HL-60/S4 treated with retinoic acid at 250 ng/mL for 4 days and 3 days (cell line): ENCODE measurements around the gene STIL.

ENCODE experiments used
- in situ Hi-C: fragments of 300-500 bp; cut with MboI; formaldehyde crosslinking; loops from 2 replicates; pipeline ENCODE4 v1.7.0; 2022; ENCODE audit warnings: low sequenced_read_pairs

Gene STIL

DNA sequence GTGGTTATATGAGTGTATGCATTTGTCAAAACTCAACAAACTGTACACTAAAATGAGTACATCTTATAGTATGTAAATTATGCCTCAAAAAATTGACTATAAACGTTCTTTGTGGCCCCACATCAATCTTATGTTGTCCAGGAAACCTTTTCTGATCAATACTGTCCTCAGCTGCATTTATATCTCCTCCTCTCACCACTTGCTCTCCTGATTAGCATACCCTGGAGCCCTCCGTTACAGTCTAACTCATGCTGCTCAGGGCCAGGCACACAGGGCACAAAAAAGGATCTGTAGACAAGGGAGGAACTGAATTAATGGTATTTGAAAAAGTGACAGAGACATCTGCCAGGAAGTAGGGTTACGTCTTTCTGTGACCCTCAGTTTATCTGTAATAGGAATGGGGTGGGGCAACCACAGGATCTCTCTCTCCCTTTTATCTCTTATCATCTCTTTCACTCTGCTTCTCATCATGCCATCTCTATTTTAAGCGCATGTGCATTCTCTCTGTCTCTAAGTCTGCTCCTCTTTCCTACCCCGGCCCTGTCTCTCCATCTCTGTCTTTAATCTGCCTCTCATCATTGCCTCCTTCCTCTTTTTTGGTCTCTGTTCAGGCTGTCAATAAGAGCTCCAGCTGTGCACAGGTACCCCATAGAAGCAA is 74.9 kb downstream of the STIL start:
- in situ Hi-C loops = no loop called here

DNA sequence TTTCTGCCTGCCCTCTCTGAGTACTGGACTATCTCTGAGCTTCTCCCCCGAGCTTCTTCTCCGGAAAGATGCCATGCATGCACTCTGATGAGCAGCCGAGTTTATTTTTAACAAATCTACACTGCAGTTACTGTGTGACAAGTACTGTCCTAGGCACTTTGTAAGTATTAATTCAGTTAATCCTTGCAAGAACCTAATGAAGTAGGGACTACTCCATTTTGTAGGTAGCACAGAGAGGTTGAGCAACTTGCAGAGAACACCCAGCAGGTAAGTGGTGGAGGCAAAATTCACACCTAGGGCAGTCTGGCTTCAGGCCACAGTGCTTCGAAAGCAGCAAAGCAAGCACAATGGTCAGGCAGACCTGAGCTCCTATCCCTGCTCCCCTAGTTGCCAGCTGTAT is 78.1 kb downstream of the STIL start:
- in situ Hi-C loops = no loop called here

DNA sequence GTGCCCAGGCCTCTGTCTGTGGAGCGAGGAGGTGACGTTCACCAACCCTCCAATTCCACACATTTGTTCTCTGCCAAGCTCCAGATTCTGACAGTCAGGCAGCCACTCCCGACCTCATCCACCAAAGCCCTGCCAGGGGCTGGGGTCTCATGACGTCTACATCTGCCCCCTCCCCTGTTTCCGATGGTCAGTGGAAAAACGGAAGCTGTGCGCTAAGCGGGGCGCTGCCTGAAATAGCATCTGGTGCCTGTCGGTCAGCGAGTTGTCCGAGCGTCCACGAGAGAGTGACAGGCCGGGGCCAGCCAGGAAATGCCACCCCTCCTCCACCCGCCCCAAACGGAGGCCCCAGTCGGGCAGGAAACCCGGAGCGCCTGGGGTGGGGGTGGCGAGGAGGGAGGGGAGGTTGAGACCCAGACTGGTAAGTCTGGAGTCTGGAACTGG is 78.7 kb downstream of the STIL start:
- in situ Hi-C loops = no loop called here

DNA sequence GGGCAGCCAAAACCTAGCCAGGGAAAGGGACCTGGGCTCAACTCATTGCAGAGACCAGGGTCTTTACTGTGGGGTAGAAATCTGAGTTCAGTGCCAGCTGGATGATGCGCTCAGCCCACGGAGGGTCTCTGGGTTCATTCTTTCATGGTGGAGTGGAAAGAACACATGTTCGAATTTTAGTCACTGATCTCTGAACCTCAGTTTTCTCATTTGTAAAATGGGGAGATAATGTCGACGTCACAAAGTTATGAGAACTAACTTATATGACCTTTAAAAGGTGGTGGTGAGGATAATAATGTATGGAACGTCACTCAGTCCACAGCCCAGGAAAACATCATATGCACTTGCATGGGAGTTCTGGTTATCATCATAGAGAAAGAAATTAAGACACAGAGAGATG is 80.8 kb downstream of the STIL start:
- in situ Hi-C loops = no loop called here

DNA sequence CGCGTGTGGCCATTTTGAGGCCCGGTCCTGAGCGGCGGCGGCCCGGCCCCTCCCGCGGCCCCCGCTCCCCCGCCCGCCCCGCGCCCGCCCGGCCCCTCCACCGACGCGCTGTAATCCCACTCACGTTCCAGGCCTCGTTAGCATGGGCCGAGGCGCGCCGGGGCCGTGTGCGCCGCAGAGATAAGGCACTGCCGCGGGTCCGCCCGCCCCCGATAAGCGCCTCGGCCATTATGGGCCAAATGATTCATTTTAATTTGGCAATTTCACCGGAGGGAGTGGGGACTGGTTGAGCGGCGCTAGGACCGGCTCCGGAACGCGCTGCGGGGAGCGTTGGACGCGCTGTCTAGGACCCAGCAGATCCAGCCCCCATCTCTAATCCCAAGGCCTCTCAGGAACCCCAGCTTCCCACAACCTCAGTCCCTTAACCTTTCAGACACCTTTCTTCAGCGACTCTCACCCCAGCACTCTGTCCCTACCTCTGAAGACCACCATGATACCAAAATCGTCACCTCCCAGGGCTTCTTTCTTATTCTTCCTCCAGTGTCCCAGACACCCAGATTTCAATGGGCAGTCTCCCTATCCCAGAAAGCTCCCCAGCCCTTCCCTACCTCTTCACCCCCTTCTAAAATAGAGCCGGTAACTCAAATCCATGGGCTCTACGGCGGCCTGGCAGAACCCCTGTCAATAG is 81.6 kb downstream of the STIL start, which contains the start of gene TAL1:
TAL1 (minus strand) TSS at position 39 of the 688 bp plus-strand sequence. CDS start 6,337 bp downstream, outside the sequence.
- in situ Hi-C loops = no loop called here

DNA sequence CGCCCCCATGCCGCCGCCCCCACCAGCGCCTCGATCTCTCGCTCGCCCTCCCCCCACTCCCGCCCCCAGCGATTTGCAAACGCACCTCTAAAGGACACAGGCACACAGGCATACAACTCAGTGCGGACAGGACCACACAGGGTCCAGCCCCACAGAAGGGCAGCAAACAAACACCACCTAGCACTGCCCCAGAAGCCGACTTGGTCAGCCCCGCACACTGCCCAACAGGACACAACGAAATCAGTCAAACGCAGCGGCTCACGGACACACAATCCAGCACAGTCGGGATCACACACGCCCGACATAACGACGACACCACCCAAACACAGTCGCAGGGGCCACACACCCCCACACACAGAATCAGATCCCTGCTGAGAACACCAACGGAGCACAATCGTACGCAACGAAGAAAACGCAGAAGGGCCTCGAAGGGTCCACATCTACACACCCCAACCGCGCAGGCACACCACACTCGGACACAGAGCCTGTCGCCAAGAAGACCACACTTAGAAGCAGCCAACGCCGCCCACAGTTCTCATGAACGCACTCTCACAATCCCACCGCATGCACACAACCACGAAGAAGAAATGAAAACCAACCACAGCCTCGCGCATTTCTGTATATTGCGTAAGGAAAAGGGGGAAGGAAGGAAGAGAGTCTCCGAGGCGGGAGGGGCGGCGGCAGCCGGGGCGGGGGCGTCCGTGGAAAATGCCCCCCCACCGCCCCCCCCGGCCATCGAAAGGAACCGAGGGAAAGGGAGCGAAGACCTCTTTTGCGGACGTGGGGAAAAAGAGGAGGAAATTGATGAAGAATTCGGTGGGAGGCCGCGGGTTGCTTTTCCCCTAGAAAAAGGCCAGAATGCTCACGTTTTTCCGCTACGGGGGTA is 82.4 kb downstream of the STIL start:
- in situ Hi-C loops = no loop called here

DNA sequence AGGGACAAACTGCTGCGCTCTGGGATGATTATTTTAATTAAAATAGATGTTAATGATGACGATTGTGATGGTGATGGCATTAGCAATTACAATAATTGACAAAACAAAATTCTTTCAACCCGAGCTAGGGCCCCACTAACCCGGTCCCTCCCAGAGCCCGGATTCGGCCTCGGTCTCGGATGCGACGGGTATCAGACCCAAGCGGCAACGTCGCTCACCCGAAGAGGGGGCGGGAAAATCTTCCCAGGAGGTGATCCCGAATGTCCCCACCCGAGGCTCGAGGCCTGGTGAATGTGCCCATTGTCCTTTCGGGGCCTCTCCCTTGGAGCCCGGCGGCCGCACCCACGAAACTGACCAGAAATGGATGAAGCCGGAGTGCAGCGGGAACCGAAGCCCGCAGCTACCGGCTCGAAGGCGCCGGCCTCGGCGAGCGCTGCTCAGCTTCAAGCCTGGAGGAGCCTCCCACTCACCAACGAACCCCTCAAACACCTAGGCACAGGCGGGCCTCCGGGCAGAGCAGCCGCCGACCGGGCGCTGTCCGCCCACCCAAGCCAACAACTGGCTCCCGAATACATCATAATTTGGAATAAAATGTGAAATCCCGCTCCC is 83.2 kb downstream of the STIL start:
- in situ Hi-C loops = no loop called here

DNA sequence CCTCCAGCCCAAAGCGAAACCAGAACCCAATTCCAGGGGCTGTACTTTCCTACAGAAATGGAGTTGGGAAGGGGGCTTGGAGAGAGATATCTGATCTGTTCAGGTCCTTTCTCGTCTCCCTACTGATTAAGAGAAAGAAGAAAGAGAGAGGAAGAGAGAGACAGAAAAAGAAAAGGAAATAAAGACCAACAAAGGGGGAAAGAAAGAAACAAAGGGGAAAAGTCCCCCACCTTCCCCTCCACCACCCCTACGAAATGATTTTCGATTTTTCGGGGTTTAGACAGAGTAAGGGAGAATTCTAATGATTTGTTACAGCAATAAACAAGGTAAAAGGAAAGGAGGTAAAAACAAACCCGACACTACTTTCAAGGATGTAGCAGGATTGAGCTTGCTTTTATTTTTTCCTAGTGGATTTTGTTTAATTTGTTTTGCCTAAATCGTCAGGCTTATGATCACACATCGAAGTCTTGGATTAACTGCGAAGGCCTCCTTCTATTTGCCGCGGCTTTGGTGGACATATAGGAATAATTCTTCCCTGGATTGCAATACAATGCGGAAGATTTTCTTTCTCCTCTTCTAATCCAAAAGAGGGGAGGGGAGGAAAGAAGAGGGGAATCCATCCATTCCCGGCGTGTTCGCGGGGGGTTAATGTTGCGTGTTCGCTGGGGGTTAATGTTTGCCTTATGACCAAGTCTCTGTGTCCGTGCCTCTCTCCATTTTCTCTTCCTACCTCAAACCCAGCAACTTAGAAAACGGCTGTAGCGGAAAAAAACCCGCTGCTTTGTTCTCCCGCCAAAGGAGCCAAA is 83.9 kb downstream of the STIL start:
- in situ Hi-C loops = no loop called here

DNA sequence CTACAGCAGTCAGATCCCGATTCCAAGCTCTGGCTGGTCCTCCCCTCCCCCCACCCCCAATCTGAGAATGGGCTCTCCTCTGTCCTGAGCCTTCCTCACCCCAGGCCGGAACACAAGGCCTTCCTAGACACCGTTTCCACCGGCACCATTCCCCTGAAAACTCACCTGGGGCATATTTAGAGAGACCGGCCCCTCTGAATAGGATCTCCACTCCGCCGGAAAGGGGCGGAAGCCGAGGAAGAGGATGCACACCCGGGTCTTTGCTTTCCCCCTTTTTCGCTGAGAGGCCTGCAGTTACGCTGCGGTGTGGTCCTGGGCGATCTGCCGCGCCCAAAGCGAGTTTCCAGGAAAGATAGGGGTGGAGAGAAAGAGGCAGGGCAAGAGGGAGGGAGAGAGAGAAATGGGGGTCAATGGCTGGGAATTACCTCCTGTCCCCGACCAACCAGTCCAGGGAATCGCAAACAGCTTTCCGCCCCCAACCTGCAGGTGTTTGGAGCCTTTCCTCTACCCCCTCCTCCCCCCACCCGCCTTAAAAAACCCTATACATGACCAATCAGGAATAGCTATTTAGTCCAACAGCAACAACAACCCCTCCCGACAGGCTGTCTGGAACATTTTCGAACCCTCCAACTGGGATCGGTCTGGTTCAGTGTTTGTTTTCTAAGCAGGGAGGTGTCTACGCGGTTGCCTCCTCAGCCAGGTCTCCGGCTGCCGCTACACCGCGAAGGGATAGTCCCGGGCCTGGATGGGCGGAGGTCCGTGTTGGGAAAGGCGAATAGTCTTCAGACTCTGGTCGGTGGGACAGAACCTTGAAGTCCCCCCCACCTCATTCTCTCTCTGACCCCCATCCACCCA is 84.7 kb downstream of the STIL start:
- in situ Hi-C loops = no loop called here

DNA sequence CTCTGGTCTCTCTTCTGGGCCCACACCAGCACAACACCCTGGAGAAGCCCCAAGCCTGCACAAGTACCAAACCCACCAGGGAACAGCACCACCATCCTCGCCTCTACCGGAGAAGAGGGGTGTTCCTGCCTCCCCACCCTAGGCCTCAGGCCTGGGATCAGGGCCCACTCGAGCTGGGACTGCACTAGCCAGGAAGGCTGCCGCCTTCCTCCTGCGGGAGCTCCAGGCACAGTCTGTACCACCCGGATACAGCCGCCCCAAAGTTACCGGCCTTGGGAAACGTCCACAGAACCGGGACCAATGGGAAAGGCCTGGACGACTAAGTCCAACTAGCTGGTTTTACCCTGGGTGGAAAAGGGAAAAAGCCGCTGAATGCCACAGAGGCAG is 85.3 kb downstream of the STIL start:
- in situ Hi-C loops = no loop called here

DNA sequence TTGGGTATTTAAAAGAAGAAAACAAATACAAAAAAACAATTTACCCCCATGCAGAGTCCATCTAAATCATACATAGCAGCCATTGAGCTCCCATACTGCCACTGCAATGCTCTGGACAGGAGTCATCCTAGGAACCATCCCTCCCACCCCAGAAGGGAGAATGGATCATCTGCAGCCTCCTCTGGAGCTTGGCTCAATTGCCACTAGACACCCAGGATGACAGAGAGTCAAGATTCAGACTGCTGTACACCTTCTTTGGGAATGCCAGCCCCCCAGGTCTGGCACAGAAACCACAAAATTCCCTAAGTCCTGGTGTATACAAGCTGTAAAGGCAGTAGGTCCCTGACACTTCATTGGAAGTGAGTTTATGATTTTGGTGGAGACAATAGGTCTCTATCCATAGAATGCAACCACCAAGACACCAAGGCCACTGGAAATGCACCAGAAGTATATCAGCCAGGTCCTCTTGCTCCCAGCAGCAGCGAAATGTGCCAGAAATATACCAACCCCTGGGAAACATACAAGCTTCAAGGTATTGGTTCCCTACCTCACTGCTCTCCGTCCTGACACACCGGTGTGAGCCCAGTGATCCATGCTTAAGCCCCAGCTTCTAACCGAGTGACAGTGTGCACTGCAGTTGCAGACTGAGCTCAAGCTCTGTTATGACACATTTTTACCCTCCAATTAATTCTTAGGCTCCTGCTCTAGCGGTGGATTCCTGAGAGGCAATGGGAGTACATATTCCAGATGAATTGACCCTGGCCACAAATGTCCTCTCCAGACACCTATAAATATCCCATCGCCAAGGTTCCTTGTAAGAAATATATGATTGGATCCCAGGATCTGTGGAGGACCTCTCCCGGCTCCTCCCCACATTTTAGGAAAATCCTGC is 86.4 kb downstream of the STIL start:
- in situ Hi-C loops = no loop called here

DNA sequence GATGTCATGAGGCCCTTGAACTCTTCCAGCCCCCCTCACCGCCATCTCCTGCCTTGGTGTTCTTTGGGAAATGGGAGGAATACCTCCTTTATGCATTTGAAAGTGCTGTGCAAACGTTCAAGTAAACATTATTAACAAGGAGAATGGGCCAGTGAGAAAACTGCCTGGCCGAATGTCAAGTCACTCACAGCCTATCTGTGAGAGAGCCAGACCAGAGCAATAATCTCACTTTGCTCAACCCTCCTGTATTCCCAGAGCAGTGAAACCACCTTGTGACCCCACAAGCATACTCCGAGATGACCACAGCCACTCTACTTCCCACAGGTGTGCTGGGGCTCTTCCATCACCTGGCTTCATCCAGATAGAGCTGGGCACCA is 87.1 kb downstream of the STIL start:
- in situ Hi-C loops = no loop called here

DNA sequence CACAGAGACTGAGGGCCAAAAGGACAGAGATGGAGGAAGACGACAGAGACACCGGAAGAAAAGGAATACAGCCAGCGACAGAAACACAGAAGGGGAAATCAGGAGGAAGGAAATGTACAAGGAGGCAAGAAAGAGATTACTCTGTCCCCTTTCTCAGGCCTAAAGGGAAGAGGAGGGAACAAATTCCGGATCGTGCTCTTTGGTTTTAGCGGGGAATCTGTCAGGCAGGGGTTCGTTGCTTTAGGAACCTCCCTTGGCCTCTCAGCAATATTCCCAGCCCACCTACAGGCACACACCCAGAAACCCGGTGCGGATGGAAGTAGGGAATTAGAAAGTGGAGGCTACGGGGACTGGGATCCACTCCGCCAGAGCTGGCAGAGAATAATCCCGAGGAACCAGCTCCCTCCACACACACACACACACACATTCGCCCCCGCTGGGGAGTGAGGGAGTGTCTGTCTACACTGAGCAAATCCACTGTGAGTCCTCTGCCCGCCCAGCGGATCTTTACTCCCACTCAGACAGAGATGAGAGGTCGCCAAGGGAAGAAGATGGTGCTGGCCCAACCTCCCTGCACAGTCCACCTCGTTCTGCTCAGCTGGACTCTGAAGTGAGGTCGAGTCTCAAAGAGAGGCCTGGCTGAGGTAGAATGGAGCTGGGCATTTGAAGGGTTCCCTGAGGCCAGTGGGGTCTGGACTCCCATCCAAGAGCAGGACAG is 87.7 kb downstream of the STIL start:
- in situ Hi-C loops = no loop called here

DNA sequence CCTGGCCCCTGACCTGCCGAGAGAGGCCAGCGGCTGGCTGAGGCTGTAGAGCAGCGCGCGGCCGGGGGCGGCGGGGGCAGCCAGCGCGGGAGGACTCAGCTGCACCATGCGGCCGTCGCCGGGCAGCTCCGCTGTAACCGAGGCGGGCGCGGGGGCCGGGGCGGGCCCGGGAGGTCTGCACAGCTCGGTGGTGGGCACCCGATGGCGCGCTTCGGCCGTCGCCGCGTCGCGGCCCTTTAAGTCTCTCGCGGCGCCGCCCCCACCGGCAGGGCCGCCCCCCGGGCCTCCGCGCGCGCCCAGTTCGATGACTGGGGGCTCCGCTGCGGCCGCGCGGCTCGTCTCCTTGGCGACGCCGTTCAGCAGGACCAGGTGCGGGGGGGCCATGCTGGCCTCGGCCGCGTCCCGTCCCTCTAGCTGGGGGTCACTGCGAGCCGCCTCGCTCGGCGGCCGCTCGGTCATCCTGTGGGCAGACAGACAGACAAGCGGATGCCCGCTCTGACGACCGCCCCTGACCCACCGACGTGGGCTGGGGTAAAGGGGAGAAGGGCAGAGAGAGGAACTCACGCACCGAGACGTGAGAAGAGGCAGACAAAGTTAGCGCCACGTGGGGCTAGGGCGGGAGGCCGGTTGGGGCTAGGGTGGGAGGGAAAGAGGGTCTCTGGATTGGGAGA is 88.4 kb downstream of the STIL start:
- in situ Hi-C loops = no loop called here

DNA sequence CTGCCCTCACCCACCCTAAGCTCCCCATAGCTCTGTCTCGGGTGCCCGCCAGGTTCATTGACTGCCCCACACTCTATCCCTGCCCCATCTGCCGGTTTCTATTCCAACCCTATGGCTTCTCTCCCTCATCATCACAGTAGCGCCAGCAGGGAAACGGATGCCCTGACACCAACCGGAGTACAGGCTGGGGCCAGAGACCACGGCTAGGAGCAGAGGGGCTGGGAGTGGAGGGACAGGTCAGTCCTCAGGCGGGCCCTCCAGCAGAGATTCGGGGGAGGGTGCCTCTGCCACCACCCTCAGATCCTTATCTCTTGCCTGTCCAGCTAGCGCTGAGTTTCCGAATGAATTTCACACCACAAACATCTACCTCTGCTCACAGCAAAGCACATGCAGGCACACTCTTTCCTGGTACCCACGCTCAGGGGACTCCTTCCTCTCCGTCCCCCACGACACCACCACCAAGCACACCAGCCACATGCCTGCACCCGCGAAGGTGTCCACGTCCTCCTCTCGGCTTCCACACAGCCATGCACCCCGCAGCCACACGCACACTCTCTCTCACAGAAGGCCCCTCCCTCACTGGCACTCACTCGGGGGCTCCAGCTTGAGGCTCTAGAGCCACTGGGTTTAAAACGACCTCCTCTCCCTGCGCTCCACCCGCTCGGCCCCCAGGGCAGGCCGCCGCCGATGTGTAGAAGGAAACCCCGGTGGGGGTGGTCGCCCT is 89.1 kb downstream of the STIL start:
- in situ Hi-C loops = no loop called here

DNA sequence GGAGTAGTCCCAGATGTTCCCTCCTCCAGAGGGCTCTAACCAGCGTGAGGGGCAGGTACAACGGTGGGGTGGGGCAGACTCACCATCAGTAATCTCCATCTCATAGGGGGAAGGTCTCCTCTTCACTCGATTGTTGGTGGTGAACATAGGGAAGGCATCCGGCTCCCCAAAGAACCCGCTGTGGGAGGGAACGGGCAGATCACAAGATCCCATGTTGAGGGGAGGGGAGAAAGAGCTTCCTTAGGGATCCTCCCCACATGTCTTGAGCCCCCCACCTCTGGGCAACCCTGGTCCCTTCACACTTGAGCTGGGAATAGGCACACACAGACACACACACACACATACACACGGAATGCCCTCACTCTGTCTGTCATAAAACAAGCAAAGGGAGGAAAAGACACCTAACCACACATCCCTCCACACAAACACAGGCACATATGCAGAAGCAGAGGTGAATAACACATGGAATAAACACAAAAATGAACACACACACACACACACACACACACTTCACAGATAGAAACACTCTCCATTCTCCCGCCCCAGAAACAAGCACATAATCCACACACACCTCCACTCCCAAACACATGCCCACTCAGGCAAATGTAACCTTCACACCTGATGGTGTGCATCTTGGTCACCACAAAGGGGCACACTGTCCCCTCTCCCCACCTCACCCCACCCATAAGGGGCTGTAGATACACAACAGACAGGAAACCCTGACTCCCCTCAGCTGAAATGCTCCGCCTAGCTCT is 89.8 kb downstream of the STIL start:
- in situ Hi-C loops = no loop called here
